T-helper 1 cell treated with Interleukin-12 subunit alpha and Interleukin-12 subunit beta and Interleukin-4 antibody, amounts not matched to agents 30 μg/mL and 1 μg/mL, for 36 hours (primary cell): ENCODE results near the gene MCCC1.
A peak's percentile ranks its signal among the peaks of the same experiment; 100 is the strongest.

Experiments
- H3K27ac Mint-ChIP-seq: one replicate; pipeline ENCODE4 v1.8.0; 2021; ENCODE audit warnings: mild to moderate bottlenecking, mixed read lengths
- H3K27me3 Mint-ChIP-seq: one replicate; pipeline ENCODE4 v1.8.0; 2021; ENCODE audit warnings: low read depth, mixed read lengths
- H3K36me3 Mint-ChIP-seq: one replicate; pipeline ENCODE4 v1.8.0; 2021; ENCODE audit warnings: low read depth, mixed read lengths
- H3K4me1 Mint-ChIP-seq: one replicate; pipeline ENCODE4 v1.8.0; 2021; ENCODE audit warnings: low read depth, mixed read lengths
- H3K4me3 Mint-ChIP-seq: one replicate; pipeline ENCODE4 v1.8.0; 2021; ENCODE audit warnings: mild to moderate bottlenecking, moderate library complexity, mixed read lengths
- H3K9me3 Mint-ChIP-seq: one replicate; pipeline ENCODE4 v1.8.0; 2021; ENCODE audit warnings: mixed read lengths

The MCCC1 gene

DNA sequence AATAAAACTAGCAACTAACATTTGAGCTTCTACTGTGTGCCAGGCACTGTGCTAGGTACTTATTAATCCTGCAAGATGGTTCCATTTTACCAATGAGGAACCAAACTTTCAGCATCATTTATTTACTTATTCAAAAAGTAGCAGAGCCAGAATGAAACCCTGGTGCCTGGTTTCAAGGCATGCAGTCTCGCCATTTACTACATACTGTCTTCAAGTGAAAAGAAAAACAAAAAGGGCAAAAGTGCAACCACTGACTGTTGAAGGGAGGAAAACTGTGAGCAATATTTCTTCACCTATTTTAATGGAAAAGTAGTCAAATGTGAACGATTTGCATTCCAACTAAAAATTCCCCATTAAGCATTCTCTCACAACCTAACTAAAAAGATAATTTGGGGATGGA, 127.7 kb downstream of the MCCC1 start:
- Mint-ChIP-seq H3K36me3 (peaks cover 6% of the 10 kb centered on the region), H3K4me3 (no peak overlapping the region), H3K9me3 (no peaks in the 10 kb centered on the region), H3K4me1 (peaks cover 47% of the 10 kb centered on the region), H3K27ac (no peak overlapping the region), H3K27me3 (no peaks in the 10 kb centered on the region)

DNA sequence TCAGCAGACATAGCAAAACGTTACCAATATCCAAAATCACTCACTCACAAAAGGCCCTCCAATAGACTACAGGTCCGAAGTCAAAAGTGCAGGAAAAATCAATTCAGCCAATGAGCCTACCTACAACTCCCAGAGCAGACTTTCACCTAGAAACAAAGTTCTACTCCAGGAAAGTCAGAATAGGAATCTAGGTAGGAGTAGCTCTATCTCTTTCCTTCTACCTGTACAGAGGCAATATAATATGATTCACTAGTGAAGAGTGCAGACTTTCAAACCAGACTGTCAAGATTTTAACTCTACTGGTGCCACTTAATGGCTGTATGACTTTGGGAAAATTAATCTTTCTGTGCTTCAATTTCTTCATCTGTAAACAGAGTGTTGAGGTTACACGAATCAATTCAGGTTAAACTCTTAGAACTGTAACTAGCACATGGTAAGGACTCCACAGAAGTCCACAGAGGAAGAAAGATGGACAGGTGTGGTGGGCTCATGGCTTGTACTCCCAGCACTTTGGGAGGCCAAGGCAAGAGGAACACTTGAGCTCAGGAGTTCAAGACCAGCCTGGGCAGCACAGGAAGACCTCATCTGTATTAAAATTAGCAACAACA, 128.4 kb downstream of the MCCC1 start:
- H3K9me3 Mint-ChIP-seq = no peaks in the 10 kb centered on the region
- H3K36me3 Mint-ChIP-seq = peaks cover 6% of the 10 kb centered on the region
- H3K4me1 Mint-ChIP-seq = peaks cover 50% of the 10 kb centered on the region
- H3K4me3 Mint-ChIP-seq = no peak overlapping the region
- H3K27ac Mint-ChIP-seq = no peak overlapping the region
- H3K27me3 Mint-ChIP-seq = no peaks in the 10 kb centered on the region

DNA sequence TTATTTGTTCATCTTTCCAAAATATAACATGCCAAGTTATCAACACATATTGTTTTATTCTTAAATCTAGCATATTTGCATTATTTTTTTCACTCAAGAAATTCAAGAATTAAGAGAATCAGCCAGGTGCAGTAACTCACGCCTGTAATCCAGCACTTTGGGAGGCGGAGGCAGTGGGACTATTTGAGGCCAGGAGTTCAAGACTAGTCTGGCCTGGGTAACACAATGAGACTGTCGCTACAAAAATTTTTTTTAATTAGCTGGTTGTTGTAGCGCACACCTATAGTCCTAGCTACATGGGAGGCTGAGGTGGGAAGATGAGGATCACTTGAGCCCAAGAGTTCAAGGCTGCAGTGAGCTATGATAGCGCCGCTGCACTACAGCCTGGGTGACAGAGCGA, 129.4 kb downstream of the MCCC1 start:
- Mint-ChIP-seq H3K4me3 (no peak overlapping the region), H3K27ac (no peak overlapping the region), H3K36me3 (peaks cover 11% of the 10 kb centered on the region), H3K27me3 (no peaks in the 10 kb centered on the region), H3K9me3 (no peaks in the 10 kb centered on the region), H3K4me1 (peaks cover 55% of the 10 kb centered on the region)

DNA sequence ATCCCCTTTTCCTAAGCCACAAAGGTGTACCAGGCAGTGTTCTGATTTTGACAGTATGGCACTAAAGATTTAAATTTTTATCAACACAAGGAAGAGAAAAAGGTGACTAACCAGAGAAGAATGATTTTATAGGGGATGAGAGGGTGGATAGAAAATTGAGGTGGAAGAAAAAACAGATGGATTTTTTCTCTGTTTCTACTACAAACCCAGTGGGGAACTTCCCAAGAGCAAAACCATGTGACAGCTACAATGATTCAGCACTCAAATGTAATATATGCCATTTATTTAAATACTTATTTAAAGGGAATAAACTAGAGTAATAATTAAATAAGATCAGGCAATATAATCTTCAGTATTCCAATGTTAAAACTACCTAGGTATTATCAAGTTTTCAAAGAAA, 130.0 kb downstream of the MCCC1 start:
- Mint-ChIP-seq H3K9me3 (no peaks in the 10 kb centered on the region), H3K27me3 (no peaks in the 10 kb centered on the region), H3K36me3 (peaks cover 12% of the 10 kb centered on the region), H3K4me1 (peaks cover 55% of the 10 kb centered on the region), H3K27ac (peak overlapping the region; percentile 16), H3K4me3 (no peak overlapping the region)

DNA sequence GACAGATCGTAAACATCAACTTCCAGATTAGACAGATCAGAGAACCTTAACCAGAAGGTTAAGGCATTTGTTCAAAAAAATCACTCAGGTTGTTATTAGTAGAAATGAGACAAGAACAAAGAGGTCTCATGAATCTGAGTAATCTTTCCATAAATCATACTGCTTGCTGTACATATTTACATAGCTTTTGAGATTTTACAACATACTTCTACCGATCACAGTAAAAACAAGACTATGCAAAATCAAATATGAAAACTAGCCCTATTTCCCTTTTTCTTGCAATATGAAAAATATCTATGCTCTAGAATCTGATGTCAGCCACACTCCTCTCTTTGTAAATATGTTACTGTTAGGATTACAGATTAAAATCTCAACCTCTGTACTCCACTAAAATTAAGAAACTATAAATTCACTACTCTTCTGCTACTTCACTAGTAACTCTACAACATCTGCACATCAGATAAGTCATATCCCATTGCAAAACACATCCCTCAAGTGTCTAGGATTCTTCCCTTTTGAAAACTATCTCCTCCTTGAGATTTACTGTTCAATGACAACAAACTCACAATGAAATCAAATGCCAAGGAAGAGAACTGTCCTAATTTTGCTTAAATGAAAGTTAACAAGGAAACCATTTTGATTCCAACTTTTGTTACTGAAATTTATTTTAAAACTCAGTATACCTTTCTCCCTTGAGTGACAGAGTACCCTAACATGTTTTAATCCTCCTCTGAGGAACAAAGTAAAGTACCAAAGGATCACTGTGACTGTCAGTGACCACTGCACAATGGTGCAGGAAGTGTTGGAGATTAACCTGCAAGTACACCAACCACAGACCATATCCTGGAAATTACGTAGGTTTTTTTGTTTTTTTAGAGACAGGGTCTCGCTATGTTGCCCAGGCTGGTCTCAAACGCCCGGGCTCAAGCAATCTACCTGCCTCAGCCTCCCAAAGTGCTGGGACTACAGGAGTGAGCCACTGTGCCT, 131.8 kb downstream of the MCCC1 start:
- Mint-ChIP-seq H3K4me1 (peaks cover 57% of the 10 kb centered on the region), H3K4me3 (peak overlapping the region; percentile 59), H3K36me3 (peaks cover 11% of the 10 kb centered on the region)

DNA sequence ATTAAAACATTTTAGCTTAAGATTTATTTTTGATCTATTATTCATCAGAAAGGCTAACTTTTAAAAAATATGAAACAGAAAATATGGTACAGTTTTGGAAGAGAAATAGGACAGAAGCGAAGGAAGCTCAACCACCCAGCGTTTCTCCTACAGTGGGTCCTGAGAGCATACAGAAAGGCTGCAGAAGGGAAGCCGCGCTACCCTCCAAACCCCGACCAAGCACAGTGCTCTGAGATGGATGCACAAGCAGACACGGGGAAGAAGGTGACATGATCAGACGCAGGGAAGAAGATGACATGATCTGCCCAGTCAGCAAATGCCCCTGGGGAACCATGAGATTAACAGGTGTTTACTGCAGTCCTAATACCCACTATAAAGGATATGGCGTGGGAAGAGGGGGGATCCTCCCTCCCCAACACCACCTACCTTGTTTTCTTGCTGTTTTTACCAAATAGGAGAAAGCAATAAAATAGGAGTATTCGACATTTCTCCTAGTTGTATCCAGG, 133.4 kb downstream of the MCCC1 start:
- Mint-ChIP-seq H3K36me3 (peaks cover 13% of the 10 kb centered on the region), H3K27me3 (no peaks in the 10 kb centered on the region), H3K4me3 (no peak overlapping the region), H3K27ac (peak overlapping the region; percentile 21), H3K4me1 (peaks cover 52% of the 10 kb centered on the region), H3K9me3 (no peaks in the 10 kb centered on the region)

More for the DNA sequence above, 131.8 kb downstream of the MCCC1 start:
- Mint-ChIP-seq H3K27me3 (no peaks in the 10 kb centered on the region), H3K27ac (peak overlapping the region; percentile 86), H3K9me3 (no peaks in the 10 kb centered on the region)
